CD8-positive, alpha-beta memory T cell (primary cell): ENCODE data around the gene RGR. TPM values are rescaled to one million over a fixed set of nuclear protein-coding genes. Genes with fewer than 3 reads are reported as not detected.

ENCODE experiments used
- CTCF ChIA-PET: fragments of 350-600 bp; sonication (Branson Sonifier 250); formaldehyde crosslinking; loops from one replicate; lab custom pipeline; 2021; ENCODE audit warnings: antibody characterized with exemption; lab: Charles Lee
- POLR2A ChIA-PET: fragments of 350-600 bp; sonication (Branson Sonifier 250); formaldehyde crosslinking; loops from one replicate; lab custom pipeline; 2021; ENCODE audit warnings: antibody characterized with exemption; lab: Charles Lee
- DNase-seq, 5 donors: peaks; one replicate each; pipeline versions ENCODE4 v3.0.0 to v3.0.0-alpha.2; 2020 to 2022; ENCODE audit warnings: mixed read lengths in 1 of 5
- H3K27ac ChIP-seq: one replicate; pipeline ENCODE4 v1.7.0; 2013; ENCODE audit warnings: low read depth, mild to moderate bottlenecking, low read length, moderate library complexity
- H3K27me3 ChIP-seq: 2 replicates; pipeline ENCODE4 v1.7.0; 2013; ENCODE audit warnings: low read length, mild to moderate bottlenecking; ENCODE audit not compliant: insufficient read depth, poor library complexity, severe bottlenecking
- H3K36me3 ChIP-seq: 2 replicates; pipeline ENCODE4 v1.7.0; 2013; ENCODE audit warnings: mild to moderate bottlenecking, low read length, moderate library complexity; ENCODE audit not compliant: insufficient read depth
- H3K4me1 ChIP-seq: 2 replicates; pipeline ENCODE4 v1.7.0; 2013; ENCODE audit warnings: mild to moderate bottlenecking, low read length, moderate library complexity; ENCODE audit not compliant: insufficient read depth
- H3K4me3 ChIP-seq: 2 replicates; pipeline ENCODE4 v1.7.0; 2013; ENCODE audit warnings: mild to moderate bottlenecking, low read length
- H3K9me3 ChIP-seq: 2 replicates; pipeline ENCODE4 v1.7.0; 2013; ENCODE audit warnings: mild to moderate bottlenecking, low read length
- H3K27ac Mint-ChIP-seq, 8 donors: one replicate each; pipeline ENCODE4 v1.8.0; 2020 to 2021; ENCODE audit warnings: mixed read lengths in 8 of 8, mild to moderate bottlenecking in 6 of 8, inconsistent platforms in 3 of 8, moderate library complexity in 3 of 8
- H3K27me3 Mint-ChIP-seq, 2 donors: one replicate each; pipeline ENCODE4 v1.8.0; 2020 to 2021; ENCODE audit warnings: mixed read lengths in 2 of 2, mild to moderate bottlenecking in 1 of 2, moderate library complexity in 1 of 2
- H3K36me3 Mint-ChIP-seq, 3 donors: one replicate each; pipeline ENCODE4 v1.8.0; 2020 to 2021; ENCODE audit warnings: mixed read lengths in 3 of 3, inconsistent platforms in 1 of 3, mild to moderate bottlenecking in 1 of 3
- H3K4me1 Mint-ChIP-seq, 3 donors: one replicate each; pipeline ENCODE4 v1.8.0; 2020 to 2021; ENCODE audit warnings: mixed read lengths in 3 of 3, inconsistent platforms in 1 of 3, mild to moderate bottlenecking in 1 of 3
- H3K4me3 Mint-ChIP-seq, 7 donors: one replicate each; pipeline ENCODE4 v1.8.0; 2020 to 2021; ENCODE audit warnings: mixed read lengths in 7 of 7, mild to moderate bottlenecking in 6 of 7, moderate library complexity in 4 of 7, inconsistent platforms in 2 of 7
- H3K9me3 Mint-ChIP-seq, 5 donors: one replicate each; pipeline ENCODE4 v1.8.0; 2020 to 2022; ENCODE audit warnings: mixed read lengths in 5 of 5, mild to moderate bottlenecking in 3 of 5, moderate library complexity in 2 of 5, inconsistent platforms in 1 of 5
- polyA plus RNA-seq: library from polyadenylated mRNA; unstranded; fragments of 300-500 nt; fragmentation: Illumina TruSeq; gene quantifications from one replicate; pipeline ENCODE4 v1.2.3, GENCODE V29; 2021
- total RNA-seq, 2 experiments: library from RNA; stranded (reverse); gene quantifications; one replicate each; pipeline ENCODE4 v1.2.3, GENCODE V29; 2021

Gene RGR
- total and polyA plus RNA-seq, 3 experiments from 2014 or later: not detected

- no peaks in the 10 kb centered on the region for H3K36me3 ChIP-seq
- Mint-ChIP-seq H3K4me1 (peaks cover 5 to 13% (median 9%) of the 10 kb centered on the region in 3 donors), H3K4me3 (no peak overlapping the region), H3K27me3 (peaks cover 9 to 45% of the 10 kb centered on the region in 2 donors), H3K9me3 (no peaks in the 10 kb centered on the region), H3K27ac (no peak overlapping the region), H3K36me3 (no peaks in the 10 kb centered on the region)
- DNase-seq: no peak
- H3K4me3 ChIP-seq: no peak overlapping the region
- POLR2A ChIA-PET: no interaction called here
- peaks cover 5% of the 10 kb centered on the region for H3K27me3 ChIP-seq
- H3K9me3 ChIP-seq: no peaks in the 10 kb centered on the region
- no peak overlapping the region for H3K27ac ChIP-seq
- H3K4me1 ChIP-seq: no peaks in the 10 kb centered on the region
- CTCF ChIA-PET: interaction anchor here (1.0 to 9.6 kb wide), 9 partner anchors 9 to 288 kb away, joined by 3 to 191 read pairs (median 6); no protein-coding TSS in a partner anchor
Observed at GRCh38 chr10:84263716-84264115, 18.9 kb downstream of the RGR start.

- Histone ChIP-seq H3K4me3 (no peak overlapping the region), H3K36me3 (no peaks in the 10 kb centered on the region), H3K27ac (no peak overlapping the region), H3K9me3 (no peaks in the 10 kb centered on the region), H3K27me3 (peaks cover 5% of the 10 kb centered on the region), H3K4me1 (no peaks in the 10 kb centered on the region)
- Mint-ChIP-seq H3K27me3 (peaks cover 9 to 39% of the 10 kb centered on the region in 2 donors), H3K4me3 (no peak overlapping the region), H3K27ac (no peak overlapping the region), H3K4me1 (peaks cover 5 to 13% (median 9%) of the 10 kb centered on the region in 3 donors), H3K9me3 (no peaks in the 10 kb centered on the region), H3K36me3 (peaks cover 0 to 1% (median 0%) of the 10 kb centered on the region in 3 donors)
- DNase-seq: peak; percentile 48 to 76 (median 58)
- ChIA-PET POLR2A (no interaction called here), CTCF (interaction anchor here (0.7 to 9.6 kb wide), 14 partner anchors 8 to 287 kb away, joined by 3 to 191 read pairs (median 4); no protein-coding TSS in a partner anchor)
Observed at GRCh38 chr10:84264611-84265141, 19.8 kb downstream of the RGR start.

- Histone ChIP-seq H3K27me3 (peaks cover 5% of the 10 kb centered on the region), H3K4me1 (no peaks in the 10 kb centered on the region), H3K27ac (no peak overlapping the region), H3K4me3 (no peak overlapping the region), H3K9me3 (no peaks in the 10 kb centered on the region), H3K36me3 (no peaks in the 10 kb centered on the region)
- Mint-ChIP-seq H3K27me3 (peaks cover 9 to 36% of the 10 kb centered on the region in 2 donors), H3K36me3 (peaks cover 0 to 1% (median 0%) of the 10 kb centered on the region in 3 donors), H3K9me3 (no peaks in the 10 kb centered on the region), H3K27ac (no peak overlapping the region), H3K4me3 (no peak overlapping the region), H3K4me1 (peaks cover 5 to 13% (median 10%) of the 10 kb centered on the region in 3 donors)
- DNase-seq: no peak
- POLR2A ChIA-PET: no interaction called here
- CTCF ChIA-PET: interaction anchor here (0.9 to 9.6 kb wide), 6 partner anchors 16 to 273 kb away, joined by 3 to 191 read pairs (median 4); no protein-coding TSS in a partner anchor
Observed at GRCh38 chr10:84265418-84265817, 20.6 kb downstream of the RGR start.

- Histone ChIP-seq H3K27me3 (peaks cover 5% of the 10 kb centered on the region), H3K9me3 (no peaks in the 10 kb centered on the region), H3K27ac (no peak overlapping the region), H3K36me3 (no peaks in the 10 kb centered on the region), H3K4me1 (no peaks in the 10 kb centered on the region), H3K4me3 (no peak overlapping the region)
- H3K27ac Mint-ChIP-seq: no peak overlapping the region
- no peak overlapping the region for H3K4me3 Mint-ChIP-seq
- H3K4me1 Mint-ChIP-seq: peaks cover 7 to 18% (median 14%) of the 10 kb centered on the region in 3 donors
- H3K9me3 Mint-ChIP-seq: no peaks in the 10 kb centered on the region
- peaks cover 6 to 23% of the 10 kb centered on the region in 2 donors for H3K27me3 Mint-ChIP-seq
- DNase-seq: peak; percentile 35 to 70 (median 43)
- POLR2A ChIA-PET: no interaction called here
- peaks cover 0 to 1% (median 0%) of the 10 kb centered on the region in 3 donors for H3K36me3 Mint-ChIP-seq
- CTCF ChIA-PET: interaction anchor here (0.9 to 9.6 kb wide), 14 partner anchors 10 to 270 kb away, joined by 3 to 191 read pairs (median 4); no protein-coding TSS in a partner anchor
Observed at GRCh38 chr10:84267503-84268126, 22.8 kb downstream of the RGR start.

- Mint-ChIP-seq H3K9me3 (no peaks in the 10 kb centered on the region), H3K4me1 (peaks cover 7 to 18% (median 14%) of the 10 kb centered on the region in 3 donors), H3K36me3 (peaks cover 0 to 1% (median 0%) of the 10 kb centered on the region in 3 donors), H3K4me3 (no peak overlapping the region), H3K27ac (no peak overlapping the region), H3K27me3 (peaks cover 0 to 8% of the 10 kb centered on the region in 2 donors)
- no peaks in the 10 kb centered on the region for H3K4me1 ChIP-seq
- H3K9me3 ChIP-seq: no peaks in the 10 kb centered on the region
- ChIA-PET POLR2A (no interaction called here), CTCF (interaction anchor here (1.2 to 9.6 kb wide), 3 partner anchors 65 to 269 kb away, joined by 3 to 191 read pairs (median 4); no protein-coding TSS in a partner anchor)
- H3K4me3 ChIP-seq: no peak overlapping the region
- no peak overlapping the region for H3K27ac ChIP-seq
- peaks cover 2% of the 10 kb centered on the region for H3K27me3 ChIP-seq
- H3K36me3 ChIP-seq: no peaks in the 10 kb centered on the region
- DNase-seq: no peak
Observed at GRCh38 chr10:84269162-84269561, 24.3 kb downstream of the RGR start.

- H3K36me3 Mint-ChIP-seq: peaks cover 0 to 1% (median 0%) of the 10 kb centered on the region in 3 donors
- no peak overlapping the region for H3K4me3 ChIP-seq
- H3K4me3 Mint-ChIP-seq: no peak overlapping the region
- CTCF ChIA-PET: interaction anchor here (1.2 to 9.6 kb wide), 3 partner anchors 64 to 268 kb away, joined by 3 to 191 read pairs (median 4); no protein-coding TSS in a partner anchor
- H3K9me3 Mint-ChIP-seq: no peaks in the 10 kb centered on the region
- no peaks in the 10 kb centered on the region for H3K27me3 ChIP-seq
- H3K4me1 Mint-ChIP-seq: peaks cover 7 to 13% (median 9%) of the 10 kb centered on the region in 3 donors
- H3K36me3 ChIP-seq: no peaks in the 10 kb centered on the region
- POLR2A ChIA-PET: no interaction called here
- no peaks in the 10 kb centered on the region for H3K9me3 ChIP-seq
- peaks cover 0 to 4% of the 10 kb centered on the region in 2 donors for H3K27me3 Mint-ChIP-seq
- no peaks in the 10 kb centered on the region for H3K4me1 ChIP-seq
- H3K27ac Mint-ChIP-seq: no peak overlapping the region
- DNase-seq: no peak
- no peak overlapping the region for H3K27ac ChIP-seq
Observed at GRCh38 chr10:84269773-84270172, 24.9 kb downstream of the RGR start.

- Histone ChIP-seq H3K27me3 (no peaks in the 10 kb centered on the region), H3K27ac (no peak overlapping the region), H3K9me3 (no peaks in the 10 kb centered on the region), H3K4me3 (no peak overlapping the region), H3K4me1 (no peaks in the 10 kb centered on the region), H3K36me3 (no peaks in the 10 kb centered on the region)
- Mint-ChIP-seq H3K4me1 (peaks cover 7 to 11% (median 9%) of the 10 kb centered on the region in 3 donors), H3K36me3 (peaks cover 0 to 1% (median 0%) of the 10 kb centered on the region in 3 donors), H3K27ac (peak overlapping the region in 1 of 8 donors; percentile 14), H3K4me3 (no peak overlapping the region), H3K9me3 (no peaks in the 10 kb centered on the region), H3K27me3 (peaks cover 0 to 8% of the 10 kb centered on the region in 2 donors)
- POLR2A ChIA-PET: no interaction called here
- CTCF ChIA-PET: interaction anchor here (1.6 kb wide), 1 partner anchor 82 kb away, joined by 4 read pairs; no protein-coding TSS in a partner anchor
- DNase-seq: no peak
Observed at GRCh38 chr10:84270708-84271107, 25.9 kb downstream of the RGR start.
